Hepatocyte (in vitro differentiated cells): Measurements from ENCODE around the gene EPHA6.

Source experiments
- CTCF ChIP-seq: fragments of 200-600 bp; sonication (generic); IDR thresholded peaks from 2 replicates; pipeline ENCODE4 v1.5.1; 2016; ENCODE audit warnings: antibody characterized with exemption, mild to moderate bottlenecking; ENCODE audit not compliant: poor library complexity
- EZH2phosphoT487 ChIP-seq: fragments of 200-600 bp; sonication (generic); IDR thresholded peaks from one replicate; pipeline ENCODE4 v1.6.1; 2018; ENCODE audit warnings: antibody characterized with exemption, mild to moderate bottlenecking, low read depth, moderate library complexity; ENCODE audit not compliant: unreplicated experiment, severe bottlenecking

GRCh38 chr3:97338375-97338774 lies 524.0 kb downstream of the EPHA6 start:
- TF ChIP-seq CTCF (no peak), EZH2phosphoT487 (no peak)
